ENCODE data around the gene SCAPER.
"Not testable (repeated sequence)": the region's sequence is repeated elsewhere in the genome, so short reads cannot be mapped to it uniquely, and the experiment has no call there.

SCAPER gene

DNA sequence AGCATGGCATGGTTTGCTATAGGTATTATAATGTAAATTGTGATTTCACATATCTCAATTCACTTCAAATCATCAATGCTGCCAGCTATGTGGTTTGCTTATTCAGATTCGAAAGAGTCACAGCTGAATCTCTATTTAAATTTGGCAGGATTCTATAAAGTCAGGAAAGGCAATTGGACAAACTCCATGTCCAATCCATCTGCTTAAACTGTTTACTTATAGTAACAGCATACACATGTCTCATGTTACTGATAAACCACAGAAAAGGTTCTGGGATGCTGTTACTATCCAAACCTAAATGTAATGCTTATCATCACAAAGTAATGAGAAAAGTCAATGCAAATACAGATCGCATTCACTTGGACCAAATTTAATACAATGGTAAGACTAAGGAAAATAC lies 338.9 kb downstream of the SCAPER start:
- DNase-seq = no peak

- no peak for DNase-seq
Observed at GRCh38 chr15:76565366-76565765, 339.8 kb downstream of the SCAPER start.

DNA sequence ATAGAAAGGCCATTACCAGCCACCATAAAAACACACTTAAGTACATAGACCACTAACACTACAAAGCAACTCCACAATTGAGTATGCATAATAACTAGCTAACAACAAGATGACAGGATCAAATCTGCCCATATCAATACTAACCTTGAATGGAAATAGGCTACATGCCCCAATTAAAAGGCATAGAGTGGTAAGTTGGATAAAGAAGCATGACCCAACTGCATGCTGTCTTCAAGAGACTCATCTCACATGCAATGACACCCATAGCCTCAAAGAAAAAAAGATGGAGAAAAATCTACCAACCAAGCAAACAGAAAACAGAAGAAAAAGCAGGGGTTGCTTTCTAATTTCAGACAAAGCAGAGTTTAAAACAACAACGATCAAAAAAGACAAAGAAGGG lies 349.9 kb downstream of the SCAPER start:
- no peak for DNase-seq

GRCh38 chr15:76553564-76553963 lies 351.6 kb downstream of the SCAPER start:
- DNase-seq = no peak

DNA sequence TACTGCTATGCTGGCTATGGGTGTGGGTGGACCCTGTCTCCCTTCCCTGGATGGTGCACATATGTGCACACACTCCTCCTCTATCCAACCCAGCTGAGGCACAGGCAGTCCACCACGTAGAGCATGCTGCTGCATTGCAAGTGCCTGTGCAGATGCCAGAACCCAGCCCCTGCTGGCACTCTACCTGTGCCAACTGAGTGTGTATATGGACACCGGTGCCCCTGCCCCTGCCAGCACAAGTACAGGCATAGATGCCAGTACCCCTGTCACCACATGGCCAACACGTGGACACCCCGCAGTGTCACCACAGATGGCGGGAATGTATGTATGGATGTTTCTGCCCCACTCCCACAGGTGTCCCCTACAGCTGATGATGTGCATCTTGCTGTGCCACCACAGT lies 352.0 kb downstream of the SCAPER start:
- no peak for DNase-seq

GRCh38 chr15:76546805-76547204 lies 358.3 kb downstream of the SCAPER start:
- DNase-seq = no peak

GRCh38 chr15:76533995-76534394 lies 371.1 kb downstream of the SCAPER start:
- DNase-seq = no peak

DNA sequence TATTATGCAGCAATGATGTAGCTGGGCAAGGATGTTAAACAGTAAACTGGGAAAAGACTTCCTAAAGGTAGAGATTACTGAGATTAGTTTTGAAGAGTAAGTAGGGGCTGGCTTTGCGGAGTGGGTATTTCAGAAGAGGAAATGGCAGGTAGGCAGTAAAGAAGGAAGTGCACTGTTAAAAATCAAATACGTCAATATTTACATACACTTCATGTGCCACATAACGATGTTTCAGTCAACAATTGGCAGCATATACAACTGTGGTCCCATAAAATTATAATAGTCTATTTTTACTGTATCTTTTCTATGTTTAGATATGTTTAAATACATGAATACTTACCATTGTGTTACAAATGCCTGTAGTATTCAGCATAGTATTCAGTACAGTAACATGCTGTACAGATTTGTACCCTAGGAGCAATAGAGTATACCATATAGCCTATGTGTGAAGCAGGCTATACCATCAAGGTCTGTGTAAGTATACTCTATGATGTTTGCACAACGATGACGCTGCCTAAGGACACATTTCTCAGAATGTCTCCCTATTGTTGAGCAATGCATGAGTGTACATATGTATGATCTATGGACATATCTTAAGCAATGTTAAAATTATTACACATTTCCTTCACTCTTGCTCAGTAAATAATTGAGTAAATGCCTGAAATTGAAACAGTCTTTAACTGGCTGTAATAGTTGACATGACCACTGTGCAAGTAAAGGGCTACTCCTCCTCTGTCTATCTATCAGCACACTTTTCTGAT lies 371.9 kb downstream of the SCAPER start:
- DNase-seq = no peak

- no peak for DNase-seq
Observed at GRCh38 chr15:76529911-76530310, 375.2 kb downstream of the SCAPER start.

- DNase-seq = no peak
Observed at GRCh38 chr15:76526111-76526510, 379.0 kb downstream of the SCAPER start.

DNA sequence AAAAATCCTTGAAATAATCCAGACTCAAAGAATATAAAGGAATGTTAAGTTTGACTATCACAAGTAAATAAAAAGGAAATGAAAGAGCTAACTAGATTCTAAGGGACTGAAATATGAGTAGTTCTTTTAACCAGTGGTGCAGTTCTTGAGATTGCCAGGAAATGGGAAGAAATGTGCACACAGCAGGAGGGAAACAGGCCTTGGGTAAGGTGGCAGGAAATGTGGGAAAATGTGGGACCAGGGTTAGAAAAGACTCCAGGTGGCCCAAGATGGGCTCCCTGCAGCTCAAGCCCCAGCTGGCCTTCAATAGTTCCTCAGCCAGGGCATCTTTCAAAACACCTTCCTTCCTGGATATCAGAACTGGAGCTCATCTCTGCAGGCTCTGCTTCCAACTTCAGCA lies 387.2 kb downstream of the SCAPER start:
- no peak for DNase-seq

DNA sequence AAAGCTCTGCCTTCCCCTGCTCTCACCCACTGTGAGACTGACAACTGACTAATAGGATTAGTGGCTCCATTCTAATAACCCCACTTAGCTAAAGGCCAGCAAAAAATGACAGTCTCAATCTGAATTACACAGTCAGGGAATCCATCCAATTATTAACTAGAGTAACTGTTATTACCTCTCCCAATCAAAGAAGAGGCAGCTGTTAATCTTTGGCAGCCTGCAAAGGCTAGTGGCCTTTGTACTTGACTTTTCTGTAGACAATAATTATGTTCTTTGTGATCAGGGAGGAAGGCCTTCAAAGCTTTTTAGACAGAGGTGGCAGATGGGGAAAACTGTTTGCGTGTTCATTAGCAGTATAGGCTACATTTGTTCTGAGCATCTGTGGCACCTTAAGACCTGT lies 390.9 kb downstream of the SCAPER start:
- no peak for DNase-seq

GRCh38 chr15:76512971-76513370 lies 392.2 kb downstream of the SCAPER start:
- no peak for DNase-seq

DNA sequence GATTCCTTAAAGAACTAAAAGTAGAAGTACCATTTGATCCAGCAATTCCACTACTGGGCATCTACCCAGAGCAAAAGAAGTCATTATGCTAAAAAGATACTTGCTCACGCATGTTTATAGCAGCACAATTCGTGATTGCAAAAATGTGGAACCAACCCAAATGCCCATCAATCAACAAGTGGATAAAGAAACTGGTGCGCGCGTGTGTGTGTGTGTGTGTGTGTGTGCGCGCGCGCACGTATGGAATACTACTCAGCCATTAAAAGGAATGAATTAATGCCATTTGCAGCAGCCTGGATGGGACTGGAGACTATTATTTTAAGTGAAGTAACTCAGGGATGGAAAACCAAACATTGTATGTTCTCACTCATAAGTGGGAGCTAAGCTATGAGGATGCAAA lies 394.5 kb downstream of the SCAPER start:
- DNase-seq = not testable (repeated sequence)

DNA sequence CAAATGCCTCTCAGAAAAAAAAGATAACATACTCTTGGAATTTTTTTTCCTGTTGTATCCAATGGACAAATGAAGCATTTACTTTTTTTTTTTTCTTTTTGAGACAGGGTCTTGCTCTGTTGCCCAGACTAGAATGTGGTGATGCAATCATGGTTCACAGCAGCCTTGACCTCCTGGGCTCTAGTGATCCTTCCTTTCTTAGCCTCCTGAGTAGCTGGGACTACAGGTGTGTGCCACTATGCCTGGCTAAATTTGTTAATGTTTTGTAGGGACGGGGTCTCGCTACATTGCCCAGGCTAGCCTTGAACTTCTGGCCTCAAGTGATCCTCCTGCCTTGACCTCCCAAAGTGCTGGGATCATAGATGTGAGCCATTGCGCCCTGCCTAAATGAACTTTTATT lies 401.3 kb downstream of the SCAPER start:
- DNase-seq = no peak

GRCh38 chr15:76503121-76503520 lies 402.0 kb downstream of the SCAPER start:
- DNase-seq = no peak

- no peak for DNase-seq
Observed at GRCh38 chr15:76502678-76503077, 402.5 kb downstream of the SCAPER start.

- not testable (repeated sequence) for DNase-seq
Observed at GRCh38 chr15:76502185-76502584, 403.0 kb downstream of the SCAPER start.

DNA sequence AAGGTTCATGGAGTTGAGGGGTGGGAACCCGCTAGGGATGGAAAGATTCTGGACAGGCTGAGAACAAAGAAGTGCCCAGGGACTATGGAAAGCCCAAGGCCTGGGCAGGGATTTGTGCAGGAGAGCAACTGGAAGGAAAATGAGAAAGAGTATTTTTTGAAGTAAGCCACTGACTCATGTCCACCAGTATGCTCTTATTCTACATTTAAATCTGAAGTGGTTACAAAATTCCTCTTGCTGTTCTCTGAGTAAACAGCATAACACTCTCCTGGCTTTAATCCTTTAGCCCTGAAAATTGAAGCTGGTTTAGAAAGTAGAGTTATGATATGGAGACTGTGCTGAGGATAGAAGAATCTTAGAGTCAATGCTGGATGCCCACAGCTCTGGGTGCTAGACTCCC lies 403.4 kb downstream of the SCAPER start:
- no peak for DNase-seq

- no peak for DNase-seq
Observed at GRCh38 chr15:76501011-76501410, 404.1 kb downstream of the SCAPER start.

DNA sequence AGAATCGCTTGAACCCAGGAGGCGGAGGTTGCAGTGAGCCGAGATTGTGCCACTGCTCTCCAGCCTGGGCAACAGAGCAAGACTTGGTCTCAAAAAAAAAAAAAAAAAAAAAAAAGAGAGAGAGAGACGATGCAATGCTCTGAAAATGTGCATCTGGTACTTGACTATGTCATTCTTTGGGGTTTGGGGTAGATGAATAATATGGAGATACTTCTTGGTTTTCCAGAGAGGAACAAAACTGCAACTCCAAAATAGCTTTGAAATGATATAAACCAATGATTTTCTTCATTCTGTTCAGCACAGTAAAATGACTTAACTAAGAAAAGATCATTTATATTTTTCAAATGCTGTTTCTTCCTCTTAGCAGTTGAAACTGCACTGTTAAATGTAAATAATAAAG lies 409.7 kb downstream of the SCAPER start:
- DNase-seq = no peak

- DNase-seq = no peak
Observed at GRCh38 chr15:76492538-76492937, 412.6 kb downstream of the SCAPER start.

- no peak for DNase-seq
Observed at GRCh38 chr15:76483752-76484151, 421.4 kb downstream of the SCAPER start.

DNA sequence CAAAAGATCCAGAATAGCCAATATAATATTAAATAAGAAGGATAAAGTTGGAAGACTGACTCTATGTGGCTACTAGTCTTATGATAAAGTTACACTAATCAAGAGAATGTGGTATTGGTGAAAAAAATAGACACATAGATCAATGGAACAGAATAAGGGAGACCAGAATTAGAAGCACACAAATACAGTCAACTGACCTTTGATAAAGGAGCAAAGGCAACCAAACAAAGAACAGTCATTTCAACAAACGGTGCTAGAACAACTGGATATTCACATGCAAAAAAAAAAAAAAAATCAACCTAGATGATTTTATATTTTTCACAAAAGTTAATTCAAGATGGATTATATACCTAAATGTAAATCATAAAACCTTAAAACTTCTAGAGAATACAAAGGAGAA lies 422.1 kb downstream of the SCAPER start:
- no peak for DNase-seq

- DNase-seq = no peak
Observed at GRCh38 chr15:76480267-76480666, 424.9 kb downstream of the SCAPER start.
